ENCODE measurements around the gene AHDC1.

DNA sequence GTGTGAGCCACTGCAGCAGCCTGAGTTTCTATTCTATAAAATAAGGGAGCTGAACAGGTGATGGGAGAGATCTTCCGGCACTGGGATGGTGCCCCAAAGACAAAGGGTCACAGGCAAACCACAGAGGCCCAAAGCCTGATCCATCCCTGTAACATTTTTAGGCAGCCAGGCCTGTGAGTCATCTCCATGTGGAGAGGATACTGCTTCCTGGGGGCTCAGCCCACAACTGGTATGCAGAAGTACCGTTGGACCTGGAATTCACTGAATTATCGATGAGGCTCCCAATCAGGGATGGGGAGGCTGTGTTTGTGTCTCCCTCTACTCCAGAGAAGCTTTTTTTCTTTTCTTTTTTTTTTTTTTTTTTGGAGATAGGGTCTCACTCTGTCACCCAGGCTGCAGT, 65.2 kb downstream of the AHDC1 start:
- TF ChIP-seq, protein P1, sequence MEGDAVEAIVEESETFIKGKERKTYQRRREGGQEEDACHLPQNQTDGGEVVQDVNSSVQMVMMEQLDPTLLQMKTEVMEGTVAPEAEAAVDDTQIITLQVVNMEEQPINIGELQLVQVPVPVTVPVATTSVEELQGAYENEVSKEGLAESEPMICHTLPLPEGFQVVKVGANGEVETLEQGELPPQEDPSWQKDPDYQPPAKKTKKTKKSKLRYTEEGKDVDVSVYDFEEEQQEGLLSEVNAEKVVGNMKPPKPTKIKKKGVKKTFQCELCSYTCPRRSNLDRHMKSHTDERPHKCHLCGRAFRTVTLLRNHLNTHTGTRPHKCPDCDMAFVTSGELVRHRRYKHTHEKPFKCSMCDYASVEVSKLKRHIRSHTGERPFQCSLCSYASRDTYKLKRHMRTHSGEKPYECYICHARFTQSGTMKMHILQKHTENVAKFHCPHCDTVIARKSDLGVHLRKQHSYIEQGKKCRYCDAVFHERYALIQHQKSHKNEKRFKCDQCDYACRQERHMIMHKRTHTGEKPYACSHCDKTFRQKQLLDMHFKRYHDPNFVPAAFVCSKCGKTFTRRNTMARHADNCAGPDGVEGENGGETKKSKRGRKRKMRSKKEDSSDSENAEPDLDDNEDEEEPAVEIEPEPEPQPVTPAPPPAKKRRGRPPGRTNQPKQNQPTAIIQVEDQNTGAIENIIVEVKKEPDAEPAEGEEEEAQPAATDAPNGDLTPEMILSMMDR (IDR thresholded peaks at IDR 0.05 in 2 of 3, conservative IDR thresholded peaks at IDR 0.05 in 1 of 3; ENCODE audit: borderline replicate concordance in 1 of 3, insufficient read depth in 1 of 3, low read depth in 2 of 3, low read length in 2 of 3) = no peak
- TF ChIP-seq ZNF274 (IDR thresholded peaks at IDR 0.05; ENCODE audit: low read depth, low read length) (no peak), EZH2 (IDR thresholded peaks at IDR 0.05) (no peak), POLR2A (IDR thresholded peaks at IDR 0.05; ENCODE audit: borderline replicate concordance, extremely low read depth, insufficient read depth, insufficient read length) (no peak)

Data from HCT116 (cell line).